GM23338 (cell line): ENCODE measurements around the gene FAM98C. TPM values are rescaled to one million over a fixed set of nuclear protein-coding genes. Genes with fewer than 3 reads are reported as not detected.

Experiments
- ATAC-seq: fragments of 200-7000 bp; cut with Tn5 transposase; 3 replicates; pipeline ENCODE4 v1.9.1; 2020
- DNase-seq: peaks from one replicate; pipeline ENCODE4 v3.0.0-alpha.2; 2015; ENCODE audit warnings: low spot score
- H2AFZ ChIP-seq: fragments of 200-600 bp; sonication (generic); 2 replicates; pipeline ENCODE4 v1.8.0; 2016; ENCODE audit warnings: antibody characterized with exemption, mild to moderate bottlenecking, moderate library complexity
- H3F3A ChIP-seq: fragments of 200-600 bp; sonication (generic); replicated peaks from 2 replicates; pipeline ENCODE4 v1.8.0; 2017; ENCODE audit warnings: antibody characterized with exemption, mixed run types, low read depth
- H3K27ac ChIP-seq: fragments of 200-600 bp; sonication (generic); 2 replicates; pipeline ENCODE4 v1.6.1; 2016; ENCODE audit warnings: low read depth
- H3K27me3 ChIP-seq: fragments of 200-600 bp; sonication (generic); 2 replicates; pipeline ENCODE4 v1.8.0; 2016; ENCODE audit warnings: mild to moderate bottlenecking, mixed run types, moderate library complexity; ENCODE audit not compliant: insufficient read depth
- H3K36me3 ChIP-seq: fragments of 200-600 bp; sonication (generic); 2 replicates; pipeline ENCODE4 v1.8.0; 2016; ENCODE audit warnings: mild to moderate bottlenecking; ENCODE audit not compliant: insufficient read depth
- H3K4me1 ChIP-seq: fragments of 200-600 bp; sonication (generic); 2 replicates; pipeline ENCODE4 v1.8.0; 2016; ENCODE audit warnings: mild to moderate bottlenecking, moderate library complexity; ENCODE audit not compliant: insufficient read depth
- H3K4me2 ChIP-seq: fragments of 200-600 bp; sonication (generic); 2 replicates; pipeline ENCODE4 v1.7.1; 2017; ENCODE audit warnings: mixed run types
- H3K4me3 ChIP-seq: fragments of 200-600 bp; sonication (generic); 2 replicates; pipeline ENCODE4 v1.6.1; 2016; ENCODE audit warnings: mixed run types
- H3K79me2 ChIP-seq: fragments of 200-600 bp; sonication (generic); replicated peaks from 2 replicates; pipeline ENCODE4 v1.8.0; 2017; ENCODE audit warnings: mild to moderate bottlenecking; ENCODE audit not compliant: insufficient read depth
- H3K9me2 ChIP-seq: fragments of 200-600 bp; sonication (generic); 2 replicates; pipeline ENCODE4 v1.8.0; 2017; ENCODE audit not compliant: insufficient read depth
- H4K20me1 ChIP-seq: fragments of 200-600 bp; sonication (generic); replicated peaks from 2 replicates; pipeline ENCODE4 v1.8.0; 2017; ENCODE audit warnings: mild to moderate bottlenecking; ENCODE audit not compliant: insufficient read depth
- H3K27ac Mint-ChIP-seq: 2 replicates; pipeline ENCODE4 v1.8.0; 2020; ENCODE audit warnings: inconsistent platforms, mild to moderate bottlenecking, moderate library complexity, mixed read lengths
- H3K27me3 Mint-ChIP-seq: 3 replicates; pipeline ENCODE4 v1.8.0; 2022; ENCODE audit warnings: low read depth, mild to moderate bottlenecking, moderate library complexity, mixed read lengths, inconsistent platforms; ENCODE audit not compliant: insufficient read depth, poor library complexity
- H3K36me3 Mint-ChIP-seq: 3 replicates; pipeline ENCODE4 v1.8.0; 2021; ENCODE audit warnings: low read depth, mild to moderate bottlenecking, inconsistent platforms, moderate library complexity, mixed read lengths
- H3K4me1 Mint-ChIP-seq: 3 replicates; pipeline ENCODE4 v1.8.0; 2020; ENCODE audit warnings: mild to moderate bottlenecking, inconsistent platforms, mixed read lengths
- H3K4me3 Mint-ChIP-seq: 3 replicates; pipeline ENCODE4 v1.8.0; 2021; ENCODE audit warnings: moderate library complexity, mild to moderate bottlenecking, inconsistent platforms, mixed read lengths
- H3K9me3 Mint-ChIP-seq: 3 replicates; pipeline ENCODE4 v1.8.0; 2020; ENCODE audit warnings: moderate library complexity, mild to moderate bottlenecking, inconsistent platforms, mixed read lengths
- CREB1 ChIP-seq: fragments of 250-450 bp; sonication (Bioruptor Pico); IDR thresholded peaks from 2 replicates; pipeline ENCODE4 v1.5.0; 2020; ENCODE audit warnings: low read depth, mild to moderate bottlenecking, moderate library complexity
- NANOG ChIP-seq: IDR thresholded peaks from 2 replicates; pipeline ENCODE4 v1.6.1; 2016; ENCODE audit warnings: antibody characterized with exemption, borderline replicate concordance
- POLR2AphosphoS5 ChIP-seq: IDR thresholded peaks from 2 replicates; pipeline ENCODE4 v1.6.1; 2016; ENCODE audit warnings: antibody characterized with exemption, low read depth
- ZNF114 ChIP-seq: fragments of 250-450 bp; sonication (Bioruptor Pico); IDR thresholded peaks from 2 replicates; pipeline ENCODE4 v1.5.0; 2020; ENCODE audit warnings: mild to moderate bottlenecking, moderate library complexity
- ZNF331 ChIP-seq: fragments of 250-450 bp; sonication (Bioruptor Pico); IDR thresholded peaks from 2 replicates; pipeline ENCODE4 v1.5.0; 2020; ENCODE audit warnings: low read depth, mild to moderate bottlenecking, moderate library complexity
- polyA plus RNA-seq: library from polyadenylated mRNA; unstranded; fragments of >200 nt; fragmentation: Nextera tagmentation; extraction: Ambion mirVana; gene quantifications from 2 replicates; pipeline ENCODE4 v1.2.1, GENCODE V29; 2016
- total RNA-seq: library from RNA; depleted of rRNA; stranded (reverse); fragments of >200 nt; shearing (Covaris generic); gene quantifications from 2 replicates; pipeline ENCODE4 v1.2.3, GENCODE V29; 2014
- TF ChIP-seq, protein P1 (sequence below): IDR thresholded peaks from one replicate; pipeline ENCODE4 v1.6.1; 2018; ENCODE audit warnings: antibody characterized with exemption; ENCODE audit not compliant: unreplicated experiment
- TF ChIP-seq, protein P2 (sequence below), 2 experiments: fragments of 200-600 bp in 1 of 2; sonication (generic) in 1 of 2; conservative IDR thresholded peaks; 2 replicates each; pipeline versions ENCODE4 v1.5.1 to v1.6.1; 2016 to 2017; ENCODE audit warnings: antibody characterized with exemption in 2 of 2, low read depth in 2 of 2, mild to moderate bottlenecking in 2 of 2, moderate library complexity in 1 of 2
- TF ChIP-seq, protein P3 (sequence below): fragments of 250-450 bp; sonication (Bioruptor Pico); IDR thresholded peaks from 2 replicates; pipeline ENCODE4 v1.5.0; 2020; ENCODE audit warnings: mild to moderate bottlenecking, moderate library complexity

FAM98C gene
- total and polyA plus RNA-seq, 2 experiments from 2014 or later, result 4.3 to 7.6 TPM

DNA sequence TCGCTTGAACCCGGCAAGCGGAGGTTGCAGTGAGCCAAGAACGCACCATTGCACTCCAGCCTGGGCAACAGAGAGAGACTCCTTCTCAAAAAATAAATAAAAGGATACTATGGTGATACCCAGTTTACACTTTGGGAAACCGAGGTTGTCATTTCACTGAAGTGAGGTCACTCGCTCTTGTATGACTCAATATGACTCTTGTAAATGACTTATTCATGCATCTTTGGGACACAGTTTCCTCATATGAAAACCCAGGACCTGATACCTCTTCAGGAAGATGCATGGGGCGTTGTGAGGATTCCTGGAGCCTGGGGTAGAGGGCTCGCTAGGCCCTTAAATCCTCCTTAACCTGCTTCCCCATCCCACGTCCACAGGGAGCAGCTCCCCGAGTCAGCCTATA, 24.0 kb upstream of the FAM98C start:
- H3K4me1 Mint-ChIP-seq, result peaks cover 14% of the 10 kb centered on the region
- H3K4me1 ChIP-seq, result peaks cover 7% of the 10 kb centered on the region; the same call in 1 of the 2 replicates
- peaks cover 11% of the 10 kb centered on the region for H3K27me3 Mint-ChIP-seq
- no peak for DNase-seq
- H3K27ac ChIP-seq, result no peak overlapping the region
- no peak for ATAC-seq
- no peak overlapping the region for H2AFZ ChIP-seq
- no peaks in the 10 kb centered on the region for H3K9me3 Mint-ChIP-seq
- no peak overlapping the region for H3K27ac Mint-ChIP-seq
- no peaks in the 10 kb centered on the region for H3K27me3 ChIP-seq
- H3K36me3 Mint-ChIP-seq, result peaks cover 51% of the 10 kb centered on the region
- H3K79me2 ChIP-seq, result peaks cover 29% of the 10 kb centered on the region
- TF ChIP-seq ZNF114 (CRISPR knock-in tag) (no peak), POLR2AphosphoS5 (no peak), ZNF331 (no peak), CREB1 (no peak), NANOG (no peak)
- TF ChIP-seq, protein P1, sequence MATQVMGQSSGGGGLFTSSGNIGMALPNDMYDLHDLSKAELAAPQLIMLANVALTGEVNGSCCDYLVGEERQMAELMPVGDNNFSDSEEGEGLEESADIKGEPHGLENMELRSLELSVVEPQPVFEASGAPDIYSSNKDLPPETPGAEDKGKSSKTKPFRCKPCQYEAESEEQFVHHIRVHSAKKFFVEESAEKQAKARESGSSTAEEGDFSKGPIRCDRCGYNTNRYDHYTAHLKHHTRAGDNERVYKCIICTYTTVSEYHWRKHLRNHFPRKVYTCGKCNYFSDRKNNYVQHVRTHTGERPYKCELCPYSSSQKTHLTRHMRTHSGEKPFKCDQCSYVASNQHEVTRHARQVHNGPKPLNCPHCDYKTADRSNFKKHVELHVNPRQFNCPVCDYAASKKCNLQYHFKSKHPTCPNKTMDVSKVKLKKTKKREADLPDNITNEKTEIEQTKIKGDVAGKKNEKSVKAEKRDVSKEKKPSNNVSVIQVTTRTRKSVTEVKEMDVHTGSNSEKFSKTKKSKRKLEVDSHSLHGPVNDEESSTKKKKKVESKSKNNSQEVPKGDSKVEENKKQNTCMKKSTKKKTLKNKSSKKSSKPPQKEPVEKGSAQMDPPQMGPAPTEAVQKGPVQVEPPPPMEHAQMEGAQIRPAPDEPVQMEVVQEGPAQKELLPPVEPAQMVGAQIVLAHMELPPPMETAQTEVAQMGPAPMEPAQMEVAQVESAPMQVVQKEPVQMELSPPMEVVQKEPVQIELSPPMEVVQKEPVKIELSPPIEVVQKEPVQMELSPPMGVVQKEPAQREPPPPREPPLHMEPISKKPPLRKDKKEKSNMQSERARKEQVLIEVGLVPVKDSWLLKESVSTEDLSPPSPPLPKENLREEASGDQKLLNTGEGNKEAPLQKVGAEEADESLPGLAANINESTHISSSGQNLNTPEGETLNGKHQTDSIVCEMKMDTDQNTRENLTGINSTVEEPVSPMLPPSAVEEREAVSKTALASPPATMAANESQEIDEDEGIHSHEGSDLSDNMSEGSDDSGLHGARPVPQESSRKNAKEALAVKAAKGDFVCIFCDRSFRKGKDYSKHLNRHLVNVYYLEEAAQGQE, result no peak
- TF ChIP-seq, protein P2, sequence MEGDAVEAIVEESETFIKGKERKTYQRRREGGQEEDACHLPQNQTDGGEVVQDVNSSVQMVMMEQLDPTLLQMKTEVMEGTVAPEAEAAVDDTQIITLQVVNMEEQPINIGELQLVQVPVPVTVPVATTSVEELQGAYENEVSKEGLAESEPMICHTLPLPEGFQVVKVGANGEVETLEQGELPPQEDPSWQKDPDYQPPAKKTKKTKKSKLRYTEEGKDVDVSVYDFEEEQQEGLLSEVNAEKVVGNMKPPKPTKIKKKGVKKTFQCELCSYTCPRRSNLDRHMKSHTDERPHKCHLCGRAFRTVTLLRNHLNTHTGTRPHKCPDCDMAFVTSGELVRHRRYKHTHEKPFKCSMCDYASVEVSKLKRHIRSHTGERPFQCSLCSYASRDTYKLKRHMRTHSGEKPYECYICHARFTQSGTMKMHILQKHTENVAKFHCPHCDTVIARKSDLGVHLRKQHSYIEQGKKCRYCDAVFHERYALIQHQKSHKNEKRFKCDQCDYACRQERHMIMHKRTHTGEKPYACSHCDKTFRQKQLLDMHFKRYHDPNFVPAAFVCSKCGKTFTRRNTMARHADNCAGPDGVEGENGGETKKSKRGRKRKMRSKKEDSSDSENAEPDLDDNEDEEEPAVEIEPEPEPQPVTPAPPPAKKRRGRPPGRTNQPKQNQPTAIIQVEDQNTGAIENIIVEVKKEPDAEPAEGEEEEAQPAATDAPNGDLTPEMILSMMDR (conservative IDR thresholded peaks at IDR 0.05; ENCODE audit: low read depth in 2 of 2), result no peak
- TF ChIP-seq, protein P3, sequence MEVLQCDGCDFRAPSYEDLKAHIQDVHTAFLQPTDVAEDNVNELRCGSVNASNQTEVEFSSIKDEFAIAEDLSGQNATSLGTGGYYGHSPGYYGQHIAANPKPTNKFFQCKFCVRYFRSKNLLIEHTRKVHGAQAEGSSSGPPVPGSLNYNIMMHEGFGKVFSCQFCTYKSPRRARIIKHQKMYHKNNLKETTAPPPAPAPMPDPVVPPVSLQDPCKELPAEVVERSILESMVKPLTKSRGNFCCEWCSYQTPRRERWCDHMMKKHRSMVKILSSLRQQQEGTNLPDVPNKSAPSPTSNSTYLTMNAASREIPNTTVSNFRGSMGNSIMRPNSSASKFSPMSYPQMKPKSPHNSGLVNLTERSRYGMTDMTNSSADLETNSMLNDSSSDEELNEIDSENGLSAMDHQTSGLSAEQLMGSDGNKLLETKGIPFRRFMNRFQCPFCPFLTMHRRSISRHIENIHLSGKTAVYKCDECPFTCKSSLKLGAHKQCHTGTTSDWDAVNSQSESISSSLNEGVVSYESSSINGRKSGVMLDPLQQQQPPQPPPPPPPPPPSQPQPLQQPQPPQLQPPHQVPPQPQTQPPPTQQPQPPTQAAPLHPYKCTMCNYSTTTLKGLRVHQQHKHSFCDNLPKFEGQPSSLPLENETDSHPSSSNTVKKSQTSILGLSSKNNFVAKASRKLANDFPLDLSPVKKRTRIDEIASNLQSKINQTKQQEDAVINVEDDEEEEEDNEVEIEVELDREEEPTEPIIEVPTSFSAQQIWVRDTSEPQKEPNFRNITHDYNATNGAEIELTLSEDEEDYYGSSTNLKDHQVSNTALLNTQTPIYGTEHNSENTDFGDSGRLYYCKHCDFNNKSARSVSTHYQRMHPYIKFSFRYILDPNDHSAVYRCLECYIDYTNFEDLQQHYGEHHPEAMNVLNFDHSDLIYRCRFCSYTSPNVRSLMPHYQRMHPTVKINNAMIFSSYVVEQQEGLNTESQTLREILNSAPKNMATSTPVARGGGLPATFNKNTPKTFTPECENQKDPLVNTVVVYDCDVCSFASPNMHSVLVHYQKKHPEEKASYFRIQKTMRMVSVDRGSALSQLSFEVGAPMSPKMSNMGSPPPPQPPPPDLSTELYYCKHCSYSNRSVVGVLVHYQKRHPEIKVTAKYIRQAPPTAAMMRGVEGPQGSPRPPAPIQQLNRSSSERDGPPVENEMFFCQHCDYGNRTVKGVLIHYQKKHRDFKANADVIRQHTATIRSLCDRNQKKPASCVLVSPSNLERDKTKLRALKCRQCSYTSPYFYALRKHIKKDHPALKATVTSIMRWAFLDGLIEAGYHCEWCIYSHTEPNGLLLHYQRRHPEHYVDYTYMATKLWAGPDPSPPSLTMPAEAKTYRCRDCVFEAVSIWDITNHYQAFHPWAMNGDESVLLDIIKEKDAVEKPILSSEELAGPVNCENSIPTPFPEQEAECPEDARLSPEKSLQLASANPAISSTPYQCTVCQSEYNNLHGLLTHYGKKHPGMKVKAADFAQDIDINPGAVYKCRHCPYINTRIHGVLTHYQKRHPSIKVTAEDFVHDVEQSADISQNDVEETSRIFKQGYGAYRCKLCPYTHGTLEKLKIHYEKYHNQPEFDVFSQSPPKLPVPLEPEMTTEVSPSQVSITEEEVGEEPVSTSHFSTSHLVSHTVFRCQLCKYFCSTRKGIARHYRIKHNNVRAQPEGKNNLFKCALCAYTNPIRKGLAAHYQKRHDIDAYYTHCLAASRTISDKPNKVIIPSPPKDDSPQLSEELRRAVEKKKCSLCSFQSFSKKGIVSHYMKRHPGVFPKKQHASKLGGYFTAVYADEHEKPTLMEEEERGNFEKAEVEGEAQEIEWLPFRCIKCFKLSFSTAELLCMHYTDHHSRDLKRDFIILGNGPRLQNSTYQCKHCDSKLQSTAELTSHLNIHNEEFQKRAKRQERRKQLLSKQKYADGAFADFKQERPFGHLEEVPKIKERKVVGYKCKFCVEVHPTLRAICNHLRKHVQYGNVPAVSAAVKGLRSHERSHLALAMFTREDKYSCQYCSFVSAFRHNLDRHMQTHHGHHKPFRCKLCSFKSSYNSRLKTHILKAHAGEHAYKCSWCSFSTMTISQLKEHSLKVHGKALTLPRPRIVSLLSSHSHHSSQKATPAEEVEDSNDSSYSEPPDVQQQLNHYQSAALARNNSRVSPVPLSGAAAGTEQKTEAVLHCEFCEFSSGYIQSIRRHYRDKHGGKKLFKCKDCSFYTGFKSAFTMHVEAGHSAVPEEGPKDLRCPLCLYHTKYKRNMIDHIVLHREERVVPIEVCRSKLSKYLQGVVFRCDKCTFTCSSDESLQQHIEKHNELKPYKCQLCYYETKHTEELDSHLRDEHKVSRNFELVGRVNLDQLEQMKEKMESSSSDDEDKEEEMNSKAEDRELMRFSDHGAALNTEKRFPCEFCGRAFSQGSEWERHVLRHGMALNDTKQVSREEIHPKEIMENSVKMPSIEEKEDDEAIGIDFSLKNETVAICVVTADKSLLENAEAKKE (CRISPR knock-in tag), result no peak
- no peak overlapping the region for H3K4me3 Mint-ChIP-seq
- no peaks in the 10 kb centered on the region for H3K9me2 ChIP-seq
- H3K36me3 ChIP-seq, result peaks cover 20% of the 10 kb centered on the region
- H3K4me2 ChIP-seq, result no peak overlapping the region
- H3F3A ChIP-seq, result peaks cover under 1% of the 10 kb centered on the region
- H4K20me1 ChIP-seq, result peaks cover 17% of the 10 kb centered on the region
- no peak overlapping the region for H3K4me3 ChIP-seq
